HG03442 (cell line): ENCODE results near the gene LZTS3.
"Not testable (repeated sequence)": the region's sequence is repeated elsewhere in the genome, so short reads cannot be mapped to it uniquely, and the experiment has no call there.

Experiments
- ATAC-seq: cut with Tn5 transposase; IDR thresholded peaks from one replicate; pipeline ENCODE4 v1.9.1; 2021; ENCODE audit warnings: mild to moderate bottlenecking, moderate library complexity; ENCODE audit not compliant: unreplicated experiment

LZTS3 gene

DNA sequence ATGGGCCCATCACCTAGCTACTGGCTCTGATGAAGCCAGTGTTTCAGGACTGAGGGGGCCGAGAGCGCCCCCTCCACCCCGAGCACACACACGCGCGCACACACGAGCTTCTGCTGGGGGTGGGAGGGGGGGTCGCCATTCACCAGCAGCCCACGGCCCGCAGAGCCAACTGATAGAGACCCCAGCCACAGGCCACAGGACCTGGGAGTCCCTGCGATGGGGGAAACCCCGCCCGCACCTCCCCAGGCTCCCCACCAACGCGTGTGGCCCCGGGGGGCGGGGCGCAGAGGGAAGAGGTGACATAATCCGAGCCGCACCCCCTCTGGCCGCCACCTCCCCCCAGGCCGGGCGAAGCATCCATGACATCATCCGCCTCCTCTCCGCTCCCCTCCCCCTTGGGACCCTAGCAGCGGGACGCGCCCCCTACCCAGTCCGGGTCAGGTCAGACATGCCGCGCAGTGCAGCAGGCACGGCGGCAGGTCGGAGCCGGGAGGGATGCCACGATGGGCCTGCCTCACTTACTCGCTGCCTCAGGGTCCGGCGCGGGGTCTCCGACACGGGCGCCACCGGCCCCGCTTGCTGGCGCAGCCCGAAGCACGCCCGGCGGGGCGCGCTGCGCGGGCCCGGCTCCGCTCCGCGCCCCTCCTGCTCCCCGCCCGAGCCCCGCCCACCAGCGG, at the start of gene LZTS3:
TSS of gene LZTS3 (minus strand) at position 617 of the 677 bp plus-strand sequence. CDS start 6,386 bp downstream, outside the sequence.
- ATAC-seq = peak; percentile 78

DNA sequence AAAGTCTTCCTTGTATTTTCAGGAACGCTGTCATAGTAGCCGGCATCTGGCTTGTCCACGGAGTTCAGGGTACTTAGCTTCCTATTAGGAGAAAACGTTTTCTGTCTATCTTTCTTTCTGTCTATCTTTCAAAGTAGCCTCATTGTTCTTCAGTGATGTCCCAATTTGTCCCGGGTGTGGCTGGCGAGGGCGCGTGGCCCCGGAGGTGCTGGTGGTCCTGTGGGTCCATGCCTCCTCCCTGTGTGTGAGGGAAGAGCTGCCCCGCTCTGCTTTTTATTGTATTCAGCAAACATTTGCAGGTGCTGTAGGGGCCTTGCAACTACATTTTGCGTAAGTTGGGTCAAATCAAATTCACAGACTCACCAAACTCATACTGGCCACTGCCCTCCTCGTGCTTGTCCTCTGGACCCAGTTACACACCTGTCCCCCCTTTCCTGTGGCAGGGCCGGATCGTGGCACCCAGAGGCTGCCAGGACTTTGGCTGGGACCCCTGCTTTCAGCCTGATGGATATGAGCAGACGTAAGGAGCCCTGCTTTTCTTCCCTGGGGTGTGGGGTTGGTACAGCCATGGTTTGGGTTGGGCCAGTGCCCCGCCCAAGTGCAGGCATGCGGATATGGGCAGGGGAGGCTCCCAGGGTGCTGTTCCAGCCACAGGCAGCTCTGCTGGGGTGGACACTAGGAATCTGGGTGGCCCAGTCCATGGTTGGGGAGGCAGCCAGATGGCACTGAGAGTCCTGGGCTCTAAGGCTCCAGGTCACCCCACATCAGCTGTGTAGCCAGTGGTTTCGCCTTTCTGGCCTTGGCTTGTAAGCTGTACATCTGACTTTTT, 48.3 kb upstream of the LZTS3 start:
- ATAC-seq = no peak

DNA sequence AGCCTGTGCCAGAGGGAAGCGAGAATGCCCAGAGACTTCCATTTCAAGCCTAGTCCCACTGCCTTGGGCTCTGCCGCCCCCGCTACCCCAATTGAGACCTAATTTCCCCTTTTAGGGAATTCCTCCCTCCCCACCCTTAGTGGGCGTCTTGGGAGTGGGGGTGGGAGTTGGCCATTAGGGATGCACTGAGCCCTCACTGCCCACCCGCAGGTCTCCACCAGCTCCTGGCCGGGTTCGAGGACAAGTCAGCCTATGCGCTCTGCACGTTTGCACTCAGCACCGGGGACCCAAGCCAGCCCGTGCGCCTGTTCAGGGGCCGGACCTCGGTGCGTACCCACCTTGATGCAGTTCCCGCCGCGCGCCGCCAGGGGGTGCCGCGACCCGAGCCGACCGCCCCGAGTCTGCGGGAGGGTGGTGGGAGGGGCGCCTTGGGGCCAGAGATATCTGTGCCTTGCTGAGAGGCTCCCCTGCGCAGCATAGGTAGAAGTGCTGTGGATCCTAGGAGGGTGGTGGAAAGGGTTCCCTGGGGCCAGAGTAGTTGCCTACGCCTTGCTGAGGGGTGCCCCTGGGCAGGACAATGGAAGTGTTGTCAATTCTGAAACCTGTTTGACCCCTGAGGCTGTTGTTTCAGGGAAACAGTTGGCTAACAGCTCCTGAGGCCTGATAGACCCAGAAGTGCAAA, 45.1 kb upstream of the LZTS3 start:
- ATAC-seq = peak; percentile 70

DNA sequence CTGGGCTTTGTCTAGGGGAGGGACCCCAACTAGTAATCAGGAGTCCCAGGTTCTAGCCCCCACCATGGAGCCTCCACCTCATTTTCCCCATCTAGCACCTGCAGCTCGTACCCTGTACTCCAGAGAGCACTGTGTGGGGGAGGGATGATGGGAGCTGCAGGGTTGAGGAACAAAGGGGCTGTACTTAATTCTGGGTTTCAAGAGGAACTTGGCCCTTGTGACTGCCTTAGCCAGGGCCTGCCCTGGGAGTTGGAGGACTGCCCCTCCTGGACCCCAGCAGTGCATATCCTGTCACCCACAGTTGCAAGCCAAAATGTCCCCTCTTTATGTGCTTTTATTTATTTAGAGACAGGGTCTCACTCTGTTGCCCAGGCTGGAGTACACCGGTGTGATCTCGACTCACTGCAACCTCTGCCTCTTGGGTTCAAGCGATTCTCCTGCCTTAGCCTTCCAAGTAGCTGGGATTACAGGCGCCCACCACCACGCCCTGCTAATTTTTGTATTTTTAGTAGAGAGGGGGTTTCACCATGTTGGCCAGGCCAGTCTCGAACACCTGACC, 42.1 kb upstream of the LZTS3 start:
- ATAC-seq = not testable (repeated sequence)

DNA sequence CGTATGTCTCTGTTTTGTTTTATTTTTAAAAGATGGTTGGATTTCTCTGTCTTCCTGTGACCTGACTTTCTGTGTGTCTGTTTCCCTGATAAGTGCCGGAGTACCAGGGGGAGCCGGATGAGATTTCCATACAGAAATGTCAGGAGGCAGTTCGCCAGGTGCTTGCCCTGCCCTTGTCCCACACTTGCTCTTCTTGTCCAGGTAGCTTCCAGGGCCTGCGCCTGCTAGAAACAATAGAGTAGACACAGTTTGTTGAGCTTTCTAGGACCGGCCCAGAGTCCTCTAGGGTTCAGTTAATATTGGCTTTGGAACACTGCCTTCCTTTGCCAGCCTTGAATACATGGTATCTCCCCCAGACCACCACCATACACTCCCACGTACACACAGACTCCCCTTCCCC, 39.9 kb upstream of the LZTS3 start:
- no peak for ATAC-seq

DNA sequence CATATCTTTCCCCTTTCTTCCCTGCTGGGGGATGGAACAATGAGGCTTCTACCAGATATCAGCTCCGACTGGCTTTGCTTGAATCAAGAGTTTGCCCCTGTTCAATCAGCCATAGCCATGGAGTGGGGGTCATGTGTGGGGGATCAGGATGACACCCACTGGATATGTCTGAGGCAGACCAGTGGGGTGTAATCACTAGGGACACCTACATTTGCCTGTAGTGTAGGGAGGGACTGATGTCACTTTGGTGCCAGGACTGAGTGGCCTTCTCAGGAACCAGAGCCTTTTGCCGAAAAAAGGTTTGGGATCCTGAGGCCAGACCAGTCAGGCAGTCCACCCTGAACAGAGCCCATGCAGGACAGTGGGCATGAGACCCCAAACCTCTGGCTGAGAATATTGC, 37.0 kb upstream of the LZTS3 start:
- no peak for ATAC-seq

DNA sequence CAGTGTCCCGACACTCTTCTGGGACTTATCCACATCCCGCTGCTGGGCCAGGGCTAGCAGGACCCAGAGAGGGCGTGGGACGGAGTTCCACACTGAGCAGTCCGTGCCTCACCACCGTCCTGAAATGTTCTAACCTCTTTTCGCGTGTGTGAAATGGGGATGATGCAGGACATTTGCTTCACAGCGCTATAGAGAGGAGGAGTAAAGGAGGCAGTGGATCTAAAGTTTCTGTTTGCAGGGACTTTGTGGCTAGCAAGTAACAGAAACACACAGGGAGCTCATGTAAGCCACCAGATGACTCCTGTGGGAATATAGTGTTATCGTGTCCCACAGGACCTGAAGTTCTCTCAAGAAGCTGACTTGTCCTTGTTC, 36.6 kb upstream of the LZTS3 start:
- no peak for ATAC-seq

DNA sequence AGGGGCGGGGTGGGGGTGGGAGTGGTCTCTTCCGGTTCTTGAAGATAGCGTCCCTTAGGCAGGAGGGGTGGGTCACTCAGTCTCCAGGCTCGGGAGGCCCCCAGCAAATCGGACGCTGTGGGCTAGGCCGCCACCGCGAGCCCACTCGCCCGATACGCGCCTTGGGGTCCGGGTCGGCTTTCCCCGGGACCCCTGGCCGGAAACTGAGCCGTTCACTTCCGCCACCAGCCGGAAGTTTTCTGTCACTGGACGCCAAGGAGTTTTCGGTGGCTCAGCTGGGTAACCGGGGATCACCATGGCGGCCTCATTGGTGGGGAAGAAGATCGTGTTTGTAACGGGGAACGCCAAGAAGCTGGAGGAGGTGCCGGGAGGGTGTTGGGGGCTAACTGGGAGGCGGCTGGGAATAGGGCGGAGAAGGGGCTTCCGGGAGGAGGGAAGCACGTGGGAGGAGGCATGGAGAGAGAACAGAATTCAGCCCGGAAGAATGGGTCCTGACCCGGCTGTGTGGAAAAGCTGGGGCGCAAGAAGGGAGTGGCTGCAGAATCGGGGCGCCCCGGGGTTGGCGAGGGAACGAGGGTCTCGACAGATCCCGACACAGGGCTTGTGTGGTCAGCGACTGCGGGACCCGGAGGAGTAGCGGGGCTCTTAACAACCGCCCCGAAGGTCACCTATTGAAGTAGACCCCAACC, 36.1 kb upstream of the LZTS3 start, which contains the start of gene ITPA:
TSS of gene ITPA (plus strand) at position 242 of the 689 bp plus-strand sequence. CDS start at position 296, 54 bp downstream.
- ATAC-seq = no peak

DNA sequence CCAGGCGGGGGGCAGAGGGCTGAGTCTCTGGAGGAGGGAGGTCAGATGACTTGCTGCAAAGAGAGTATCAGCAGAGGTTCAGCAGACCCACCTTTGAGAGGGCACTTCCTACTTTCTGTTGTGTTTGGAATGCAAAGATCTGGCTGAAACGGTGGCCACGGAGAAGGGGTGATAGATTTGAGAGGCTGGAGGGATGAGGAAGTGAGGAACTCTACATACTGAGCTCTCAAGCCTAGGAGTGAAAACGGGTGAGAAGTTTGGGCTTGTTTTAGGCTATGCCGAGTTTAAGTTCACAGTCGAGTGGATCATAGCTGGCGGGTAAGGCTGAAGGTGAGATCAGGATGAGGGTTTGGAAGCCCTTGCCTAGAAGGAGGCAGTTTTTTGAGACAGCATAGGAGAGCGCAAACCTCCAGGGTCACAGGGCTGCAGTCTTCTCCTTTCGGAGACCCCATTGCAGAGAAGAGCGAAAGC, 35.5 kb upstream of the LZTS3 start:
- no peak for ATAC-seq

DNA sequence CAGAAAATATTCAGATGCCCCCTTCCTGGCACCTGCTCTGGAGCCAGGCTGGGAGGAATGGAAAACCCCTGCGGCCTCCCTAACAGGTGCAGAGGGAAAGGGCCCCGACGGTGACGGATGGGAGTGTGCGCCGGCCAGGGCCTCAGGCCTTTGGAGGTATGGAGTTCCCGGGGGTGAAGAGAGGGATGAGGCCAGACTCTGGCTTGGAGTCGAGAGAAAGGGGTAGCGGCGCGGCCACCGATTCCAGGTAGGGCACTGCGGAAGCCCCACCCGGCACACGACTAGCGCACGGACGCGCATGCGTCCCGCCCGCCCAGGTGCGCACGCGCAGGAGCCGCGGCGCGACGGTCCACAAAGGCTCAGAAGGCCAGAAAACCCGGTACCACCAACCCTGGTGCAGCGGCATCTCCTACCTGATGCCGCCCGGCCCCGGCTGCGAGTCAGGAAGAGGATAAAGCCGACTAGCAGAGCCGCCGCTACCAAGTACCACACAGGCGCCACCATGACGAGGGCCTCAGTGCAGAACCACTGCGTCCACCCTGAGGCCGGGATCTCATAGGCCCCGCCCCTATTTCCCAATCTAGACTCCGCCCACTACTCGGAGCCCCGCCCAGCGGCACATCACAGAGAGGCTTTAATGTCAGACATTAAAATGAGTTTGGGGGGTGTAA, 30.9 kb upstream of the LZTS3 start, which contains the start of gene DDRGK1:
TSS of gene DDRGK1 (minus strand) at position 559 of the 671 bp plus-strand sequence. CDS start at position 504, 55 bp downstream.
- ATAC-seq = peak; percentile 78

DNA sequence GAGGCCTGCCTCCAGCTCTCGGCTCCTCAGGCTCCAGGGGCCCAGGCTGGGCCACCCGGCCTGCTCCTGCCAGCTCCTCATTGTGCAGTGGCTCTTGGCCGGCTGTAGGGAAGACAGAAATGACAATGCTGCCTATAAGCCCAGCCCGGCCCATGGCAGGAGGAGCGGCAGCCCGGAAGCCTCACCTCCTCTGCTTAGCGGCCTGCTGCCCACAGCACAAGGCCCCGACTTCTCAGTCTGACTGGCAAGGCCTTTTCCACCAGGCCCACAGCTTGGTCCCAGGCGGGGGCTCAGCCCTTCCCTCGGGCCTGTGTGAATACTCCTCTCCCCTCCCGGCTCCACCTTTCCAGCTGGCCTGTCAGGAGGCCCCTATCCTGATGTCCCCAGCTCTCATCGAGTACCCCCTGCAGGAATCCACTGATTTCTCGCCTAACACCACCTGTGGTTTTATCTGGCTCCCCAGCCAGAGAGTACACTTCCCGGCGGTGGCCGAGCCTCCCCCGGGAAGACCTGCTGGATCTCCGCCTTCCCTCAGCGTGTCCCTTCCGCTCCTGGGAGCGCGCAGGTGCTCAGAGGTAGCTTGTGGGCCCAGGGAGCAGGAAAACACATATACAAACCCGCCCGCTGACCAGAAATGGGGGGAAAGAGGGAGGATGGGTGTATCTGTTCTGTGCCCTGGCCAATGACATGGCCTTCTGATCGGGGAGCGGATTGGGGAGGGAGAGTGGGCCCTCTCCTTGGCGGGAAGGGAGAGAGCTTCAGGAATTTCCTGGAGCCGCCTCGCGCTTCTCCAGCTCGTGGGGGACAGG, 30.2 kb upstream of the LZTS3 start:
- peak; percentile 4 for ATAC-seq

DNA sequence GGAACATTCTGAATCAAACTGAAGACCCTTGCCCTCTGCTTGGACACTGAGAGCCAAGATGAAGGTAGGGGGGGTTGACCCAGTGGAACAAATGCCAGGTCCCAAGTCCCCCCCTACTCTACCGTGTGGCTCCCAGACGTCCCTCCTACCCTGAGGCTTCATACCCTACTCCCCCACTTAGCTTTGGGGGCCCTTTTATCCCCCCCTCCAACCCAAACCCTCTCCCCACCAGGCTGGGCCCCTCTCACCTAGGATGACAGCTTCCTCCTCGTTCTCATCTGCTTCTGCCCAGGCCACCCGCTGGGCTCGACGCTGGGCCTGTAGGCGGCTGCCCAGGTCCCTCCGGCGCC, 29.6 kb upstream of the LZTS3 start:
- no peak for ATAC-seq

DNA sequence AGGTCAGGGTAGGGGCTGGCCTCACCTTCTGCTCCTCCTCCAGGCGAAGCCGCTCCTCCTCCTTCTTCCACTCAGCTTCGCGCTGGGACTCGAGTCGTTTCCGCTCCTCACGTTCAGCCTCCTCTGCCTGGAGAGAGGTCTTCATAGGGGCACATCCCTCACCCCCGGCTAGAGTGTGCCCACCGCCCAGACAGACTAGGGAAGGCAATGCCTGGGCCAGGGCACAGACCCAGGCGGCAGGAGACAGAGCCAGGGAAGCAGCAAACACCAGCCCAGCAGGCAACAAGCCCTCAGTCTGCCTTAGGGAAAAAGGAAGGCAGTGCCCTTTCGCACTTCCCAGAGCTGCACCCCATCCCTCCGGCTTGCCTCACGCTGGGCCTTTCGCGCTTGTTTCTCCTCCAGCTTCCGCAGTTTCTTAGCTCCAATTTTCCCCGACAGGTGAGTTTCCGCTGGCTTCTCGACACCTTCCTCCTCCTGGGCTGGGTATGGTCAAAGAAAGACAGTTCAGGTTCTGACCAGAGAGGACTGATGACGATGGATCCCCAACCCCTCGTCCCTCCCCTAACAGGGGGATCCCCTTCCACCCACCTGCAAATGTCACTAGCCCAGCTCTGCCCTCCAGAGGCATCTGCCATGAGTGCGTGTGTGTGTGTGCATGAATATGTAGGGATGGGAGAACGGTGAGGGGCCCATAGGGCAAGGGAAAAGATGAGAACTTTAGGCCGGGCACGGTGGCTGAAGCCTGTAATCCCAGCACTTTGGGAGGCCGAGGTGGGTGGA, 26.8 kb upstream of the LZTS3 start:
- no peak for ATAC-seq

DNA sequence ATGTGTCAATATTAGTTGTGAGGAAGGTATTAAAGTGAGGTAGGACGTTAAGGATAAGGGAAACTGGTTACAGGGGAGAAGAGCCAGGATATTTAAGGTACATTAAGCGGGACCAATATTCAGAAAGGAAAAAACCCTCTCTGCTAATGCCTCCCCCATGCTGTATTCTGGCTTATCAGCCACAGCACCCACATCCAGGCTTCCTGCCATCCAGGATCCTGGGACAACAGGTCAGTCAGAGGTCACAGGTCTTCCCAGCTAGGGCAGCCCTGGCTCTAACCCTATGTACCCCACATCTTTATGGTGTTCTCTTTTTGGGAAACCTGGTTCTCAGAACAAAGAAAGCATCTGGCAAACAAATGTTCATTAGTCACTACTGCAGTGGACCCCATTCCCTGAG, 25.9 kb upstream of the LZTS3 start:
- ATAC-seq = no peak

DNA sequence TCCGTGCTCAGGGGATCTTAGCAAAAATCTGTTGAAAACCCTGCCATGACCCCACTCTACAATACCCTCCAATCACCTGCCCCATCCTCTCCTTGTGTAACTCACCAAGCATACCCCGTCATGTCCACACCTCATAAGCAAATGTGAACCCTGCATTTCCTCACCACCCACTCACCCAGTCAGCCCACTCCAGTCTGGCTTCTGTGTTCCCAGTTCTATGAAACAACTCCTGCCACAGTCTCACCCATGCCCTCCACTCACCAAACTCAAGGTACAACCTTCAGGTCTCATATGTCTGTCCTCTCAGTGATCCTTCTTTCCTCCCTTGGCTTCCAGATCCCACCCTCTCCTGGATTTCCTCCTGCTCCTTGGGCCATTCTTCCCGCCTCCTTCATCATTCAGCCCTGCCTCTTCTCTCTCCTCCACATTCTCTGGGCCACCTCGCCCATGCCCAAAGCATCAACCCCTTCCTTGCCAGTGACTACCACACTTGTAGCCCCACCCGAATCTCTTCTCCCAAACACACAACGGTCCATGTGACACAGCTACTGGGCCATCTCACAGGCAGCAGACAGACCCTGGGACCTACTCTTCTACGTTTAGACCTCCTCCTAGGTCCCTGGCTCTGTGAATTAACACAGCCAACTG, 22.4 kb upstream of the LZTS3 start:
- no peak for ATAC-seq

DNA sequence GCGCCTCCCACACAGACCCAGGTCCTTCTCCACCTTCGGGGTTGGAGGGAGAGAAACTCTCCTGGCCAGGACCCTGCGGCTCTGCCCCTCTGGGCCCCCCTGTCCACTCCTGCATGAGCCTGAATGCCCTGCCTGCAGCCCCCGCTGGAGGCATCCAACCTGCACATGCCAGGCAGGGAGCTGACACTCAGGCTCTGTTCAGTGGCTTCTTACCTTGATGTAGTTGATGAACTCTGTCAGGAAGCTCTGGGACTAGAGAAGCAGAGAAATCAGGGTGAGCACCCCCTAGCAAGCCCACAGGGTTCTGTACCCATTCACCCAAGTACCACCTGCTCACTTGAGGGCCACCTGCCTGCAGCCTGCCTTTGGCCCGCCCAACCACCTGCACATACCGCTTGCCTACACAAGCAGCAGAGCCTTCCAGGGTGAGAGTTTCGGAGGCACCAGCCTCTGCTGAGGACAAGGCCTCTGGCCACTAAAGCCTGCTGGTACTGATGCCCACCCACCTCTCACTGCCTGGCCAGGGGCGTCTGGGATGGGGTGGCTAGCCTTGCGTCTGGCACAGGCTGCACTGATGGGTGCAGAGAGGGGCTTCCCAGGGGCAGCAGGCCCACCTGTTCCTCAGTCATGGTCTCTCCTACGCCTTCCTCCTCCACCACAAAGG, 21.4 kb upstream of the LZTS3 start:
- no peak for ATAC-seq

DNA sequence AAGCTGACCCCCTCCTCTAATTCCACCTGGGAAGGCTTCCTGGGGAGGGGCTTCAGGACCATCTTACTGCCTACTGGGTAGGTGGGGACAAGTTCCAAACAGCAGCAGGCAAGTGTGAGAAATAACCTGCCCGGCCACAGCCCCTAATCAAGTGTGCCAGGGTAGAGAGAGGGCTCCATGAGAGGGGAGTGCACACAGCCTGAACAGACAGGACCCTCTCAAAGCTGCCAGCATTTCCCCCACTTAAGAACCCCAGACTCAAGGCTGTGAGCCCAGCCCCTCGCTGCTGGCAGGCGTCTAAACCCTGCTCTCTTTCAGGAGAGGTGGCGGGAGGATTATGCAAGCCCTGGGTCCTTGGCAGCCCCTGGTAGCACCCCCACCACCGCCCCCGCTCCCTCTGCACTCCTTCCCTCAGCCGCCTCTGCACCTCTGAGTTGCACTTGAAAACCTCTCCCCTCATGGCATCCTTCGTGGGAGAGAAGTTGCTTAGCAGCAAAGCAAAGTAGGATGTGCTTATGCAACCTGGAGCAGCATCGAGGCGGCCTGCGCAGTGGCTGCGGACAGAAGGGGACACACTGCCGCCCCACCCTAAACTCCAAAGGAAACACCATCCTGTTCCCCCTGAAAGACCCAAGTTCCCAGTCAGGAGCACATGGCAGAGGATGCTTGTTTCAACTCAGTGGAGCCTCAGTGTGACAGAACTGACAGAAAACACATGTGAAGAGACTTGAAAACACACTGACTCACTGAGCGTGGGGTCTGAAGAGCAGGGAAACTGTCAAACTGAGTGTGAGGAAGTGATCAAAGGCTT, 20.7 kb upstream of the LZTS3 start:
- ATAC-seq = no peak
